DOHH2 (cell line): Measurements from ENCODE around the gene CYTH4.

Source experiments
- H3F3A ChIP-seq: fragments of 200-600 bp; sonication (generic), shearing (Covaris generic); 2 replicates; pipeline ENCODE4 v1.6.0; 2016; ENCODE audit warnings: antibody characterized with exemption, mild to moderate bottlenecking; ENCODE audit not compliant: control insufficient read depth, insufficient read depth
- H3K27ac ChIP-seq: fragments of 200-600 bp; sonication (generic); 2 replicates; pipeline ENCODE4 v1.5.1; 2014; ENCODE audit warnings: low read depth, mild to moderate bottlenecking, low read length, moderate library complexity
- H3K27me3 ChIP-seq: fragments of 200-600 bp; sonication (generic); 2 replicates; pipeline ENCODE4 v1.6.1; 2014; ENCODE audit warnings: mild to moderate bottlenecking, low read length, mixed read lengths; ENCODE audit not compliant: control insufficient read depth
- H3K36me3 ChIP-seq: fragments of 200-600 bp; sonication (generic); 2 replicates; pipeline ENCODE4 v1.6.1; 2014; ENCODE audit warnings: mild to moderate bottlenecking, low read length, moderate library complexity, mixed read lengths; ENCODE audit not compliant: control insufficient read depth
- H3K4me1 ChIP-seq: fragments of 200-600 bp; sonication (generic); 2 replicates; pipeline ENCODE4 v1.6.1; 2014; ENCODE audit warnings: mild to moderate bottlenecking, low read length, mixed read lengths; ENCODE audit not compliant: control insufficient read depth
- H3K4me2 ChIP-seq: fragments of 200-600 bp; sonication (generic); 2 replicates; pipeline ENCODE4 v1.6.0; 2014; ENCODE audit warnings: mild to moderate bottlenecking, low read length, moderate library complexity
- H3K4me3 ChIP-seq: fragments of 200-600 bp; sonication (generic); 2 replicates; pipeline ENCODE4 v1.5.1; 2014; ENCODE audit warnings: mild to moderate bottlenecking, low read length, mixed read lengths
- H3K79me2 ChIP-seq: fragments of 200-600 bp; sonication (generic); 2 replicates; pipeline ENCODE4 v1.6.1; 2014; ENCODE audit warnings: mild to moderate bottlenecking, low read length, mixed read lengths; ENCODE audit not compliant: control insufficient read depth
- H3K9me2 ChIP-seq: fragments of 200-600 bp; sonication (generic); replicated peaks from 2 replicates; pipeline ENCODE4 v1.6.1; 2014; ENCODE audit warnings: mild to moderate bottlenecking, low read length, mixed read lengths; ENCODE audit not compliant: control insufficient read depth
- H3K9me3 ChIP-seq: fragments of 200-600 bp; sonication (generic); 2 replicates; pipeline ENCODE4 v1.6.1; 2014; ENCODE audit warnings: antibody characterized with exemption, low read length, mixed read lengths; ENCODE audit not compliant: control insufficient read depth, insufficient read depth
- H4K20me1 ChIP-seq: fragments of 200-600 bp; sonication (generic); 2 replicates; pipeline ENCODE4 v1.6.0; 2014; ENCODE audit warnings: low read depth, mild to moderate bottlenecking, antibody characterized with exemption, low read length, moderate library complexity; ENCODE audit not compliant: control insufficient read depth, insufficient read depth
- CTCF ChIP-seq: fragments of 200-600 bp; sonication (generic); IDR thresholded peaks from one replicate; pipeline ENCODE4 v1.5.1; 2014; ENCODE audit warnings: antibody characterized with exemption, mild to moderate bottlenecking, low read depth, low read length; ENCODE audit not compliant: poor library complexity, severe bottlenecking
- EZH2phosphoT487 ChIP-seq: fragments of 200-600 bp; sonication (generic); IDR thresholded peaks from 2 replicates; pipeline ENCODE4 v1.6.1; 2017; ENCODE audit warnings: borderline replicate concordance, mild to moderate bottlenecking, antibody characterized with exemption, low read length, moderate library complexity, mixed read lengths

CYTH4 gene

GRCh38 chr22:37262346-37262745, 20.0 kb upstream of the CYTH4 start:
- no peaks in the 10 kb centered on the region for H3K79me2 ChIP-seq
- peaks cover 9% of the 10 kb centered on the region for H3K27me3 ChIP-seq
- no peak overlapping the region for H3K27ac ChIP-seq
- no peaks in the 10 kb centered on the region; the same call in 1 of the 2 replicates for H3F3A ChIP-seq
- no peaks in the 10 kb centered on the region for H3K36me3 ChIP-seq
- peaks cover 30% of the 10 kb centered on the region for H3K4me1 ChIP-seq
- H4K20me1 ChIP-seq, result no peaks in the 10 kb centered on the region
- no peaks in the 10 kb centered on the region for H3K9me2 ChIP-seq
- H3K4me2 ChIP-seq, result no peak overlapping the region
- peaks cover 13% of the 10 kb centered on the region for H3K9me3 ChIP-seq
- TF ChIP-seq EZH2phosphoT487, result no peak
- no peak for TF ChIP-seq CTCF
- no peak overlapping the region for H3K4me3 ChIP-seq

GRCh38 chr22:37263966-37264887, 18.1 kb upstream of the CYTH4 start:
- TF ChIP-seq CTCF (no peak), EZH2phosphoT487 (no peak)
- H3K27ac ChIP-seq, result no peak overlapping the region
- peaks cover 13% of the 10 kb centered on the region for H3K9me3 ChIP-seq
- H3K27me3 ChIP-seq, result peaks cover 9% of the 10 kb centered on the region
- no peak overlapping the region for H3K4me2 ChIP-seq
- H3K9me2 ChIP-seq, result no peaks in the 10 kb centered on the region
- no peaks in the 10 kb centered on the region for H4K20me1 ChIP-seq
- H3K4me3 ChIP-seq, result no peak overlapping the region
- peaks cover 41% of the 10 kb centered on the region for H3K4me1 ChIP-seq
- H3K36me3 ChIP-seq, result no peaks in the 10 kb centered on the region
- H3K79me2 ChIP-seq, result no peaks in the 10 kb centered on the region
- H3F3A ChIP-seq, result peaks cover under 1% of the 10 kb centered on the region; the same call in 1 of the 2 replicates

- TF ChIP-seq EZH2phosphoT487, result no peak
- TF ChIP-seq CTCF, result no peak
- Histone ChIP-seq H3K27me3 (no peaks in the 10 kb centered on the region), H3K36me3 (no peaks in the 10 kb centered on the region), H3K4me3 (peak overlapping the region; percentile 75), H3K27ac (no peak overlapping the region), H3K9me3 (peaks cover 13% of the 10 kb centered on the region), H4K20me1 (no peaks in the 10 kb centered on the region), H3F3A (peaks cover 9% of the 10 kb centered on the region), H3K79me2 (no peaks in the 10 kb centered on the region), H3K4me2 (peak overlapping the region; percentile 89), H3K4me1 (peaks cover 50% of the 10 kb centered on the region), H3K9me2 (no peaks in the 10 kb centered on the region)
Measured at GRCh38 chr22:37266581-37267134, 15.7 kb upstream of the CYTH4 start.
